ENCODE data around the gene ATF6.
"Not testable (repeated sequence)": the region's sequence is repeated elsewhere in the genome, so short reads cannot be mapped to it uniquely, and the experiment has no call there.

DNA sequence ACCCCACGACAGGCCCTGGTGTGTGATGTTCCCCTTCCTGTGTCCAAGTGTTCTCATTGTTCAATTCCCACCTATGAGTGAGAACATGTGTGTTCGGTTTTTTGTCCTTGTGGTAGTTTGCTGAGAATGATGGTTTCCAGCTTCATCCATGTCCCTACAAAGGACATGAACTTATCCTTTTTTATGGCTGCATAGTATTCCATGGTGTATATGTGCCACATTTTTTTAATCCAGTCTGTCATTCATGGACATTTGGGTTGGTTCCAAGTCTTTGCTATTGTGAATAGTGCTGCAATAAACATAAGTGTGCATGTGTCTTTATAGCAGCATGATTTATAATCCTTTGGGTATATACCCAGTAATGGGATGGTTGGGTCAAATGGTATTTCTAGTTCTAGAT, 43.1 kb downstream of the ATF6 start:
- not testable (repeated sequence) for TF ChIP-seq YY1 (IDR thresholded peaks at IDR 0.05; ENCODE audit: insufficient read depth, insufficient read length); ZNF274 (IDR thresholded peaks at IDR 0.05; ENCODE audit: low read depth, low read length)
